RWPE2 (cell line): ENCODE measurements around the gene USP6NL.

ENCODE experiments used
- ATAC-seq: fragments of 200-7000 bp; cut with Tn5 transposase; 3 replicates; pipeline ENCODE4 v1.9.1; 2021; ENCODE audit warnings: low read depth
- DNase-seq: peaks from one replicate; pipeline ENCODE4 v3.0.0-alpha.2; 2020; ENCODE audit warnings: low spot score
- H3K27ac ChIP-seq: fragments of 450-650 bp; 2 replicates; pipeline ENCODE4 v1.5.1; 2017; ENCODE audit warnings: mild to moderate bottlenecking; ENCODE audit not compliant: poor library complexity, severe bottlenecking
- H3K27me3 ChIP-seq: fragments of 250-450 bp; sonication (Bioruptor Pico); 2 replicates; pipeline ENCODE4 v1.5.1; 2021; ENCODE audit warnings: mild to moderate bottlenecking, moderate library complexity; ENCODE audit not compliant: insufficient read depth, poor library complexity, severe bottlenecking
- H3K36me3 ChIP-seq: fragments of 250-450 bp; sonication (Bioruptor Pico); 2 replicates; pipeline ENCODE4 v1.5.1; 2020; ENCODE audit warnings: low read depth, mild to moderate bottlenecking, moderate library complexity
- H3K4me1 ChIP-seq: fragments of 250-450 bp; sonication (Bioruptor Pico); 2 replicates; pipeline ENCODE4 v1.5.1; 2021; ENCODE audit warnings: mild to moderate bottlenecking, moderate library complexity; ENCODE audit not compliant: insufficient read depth, poor library complexity, severe bottlenecking
- H3K4me3 ChIP-seq: fragments of 250-450 bp; sonication (Bioruptor Pico); 2 replicates; pipeline ENCODE4 v1.5.1; 2021; ENCODE audit warnings: mild to moderate bottlenecking, moderate library complexity; ENCODE audit not compliant: severe bottlenecking
- H3K9me3 ChIP-seq: fragments of 250-450 bp; sonication (Bioruptor Pico); 2 replicates; pipeline ENCODE4 v1.5.1; 2021; ENCODE audit warnings: mild to moderate bottlenecking, moderate library complexity; ENCODE audit not compliant: severe bottlenecking
- TF ChIP-seq, protein P1 (sequence below): fragments of 450-650 bp; IDR thresholded peaks from one replicate; pipeline ENCODE4 v1.5.1; 2017; ENCODE audit warnings: mild to moderate bottlenecking, moderate library complexity; ENCODE audit not compliant: poor library complexity, severe bottlenecking

Gene USP6NL

DNA sequence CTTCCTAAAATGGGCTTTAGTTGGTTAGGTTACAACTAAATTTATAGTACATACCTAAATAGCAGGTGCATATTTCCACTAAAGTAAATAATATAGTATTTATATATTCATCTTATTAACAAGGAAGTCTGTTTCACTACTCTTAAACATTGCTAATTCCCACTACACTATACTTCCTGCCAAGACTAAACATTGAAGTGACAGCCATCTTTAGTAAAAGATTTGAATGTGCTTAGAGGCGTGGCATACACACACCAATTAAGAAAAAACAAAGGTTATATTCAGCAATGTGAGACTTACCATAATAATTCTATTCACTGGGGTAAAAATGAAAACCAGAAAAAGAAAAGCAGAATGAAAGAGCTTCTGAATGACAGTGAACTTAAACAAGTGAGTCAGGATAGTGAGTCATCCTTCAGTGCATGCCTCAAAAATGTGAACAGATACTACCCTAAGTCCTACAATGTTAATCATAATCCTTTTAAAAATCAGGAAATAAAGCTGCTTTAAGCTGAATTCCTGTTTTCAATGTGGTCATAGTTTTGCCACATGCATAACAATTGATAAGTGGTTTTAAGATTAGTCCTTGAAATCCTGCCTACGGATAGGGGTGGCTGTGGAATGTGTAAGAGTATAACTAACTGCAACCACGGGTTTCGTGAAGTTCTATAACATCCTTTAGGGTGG lies 59.4 kb downstream of the USP6NL start:
- ATAC-seq (peak; percentile 94), DNase-seq (no peak)
- no peak overlapping the region for H3K4me3 ChIP-seq
- no peaks in the 10 kb centered on the region for H3K9me3 ChIP-seq
- H3K27me3 ChIP-seq, result no peaks in the 10 kb centered on the region
- H3K4me1 ChIP-seq, result peaks cover 17% of the 10 kb centered on the region
- H3K27ac ChIP-seq, result peak overlapping the region; percentile 78
- H3K36me3 ChIP-seq, result no peaks in the 10 kb centered on the region
- TF ChIP-seq, protein P1, sequence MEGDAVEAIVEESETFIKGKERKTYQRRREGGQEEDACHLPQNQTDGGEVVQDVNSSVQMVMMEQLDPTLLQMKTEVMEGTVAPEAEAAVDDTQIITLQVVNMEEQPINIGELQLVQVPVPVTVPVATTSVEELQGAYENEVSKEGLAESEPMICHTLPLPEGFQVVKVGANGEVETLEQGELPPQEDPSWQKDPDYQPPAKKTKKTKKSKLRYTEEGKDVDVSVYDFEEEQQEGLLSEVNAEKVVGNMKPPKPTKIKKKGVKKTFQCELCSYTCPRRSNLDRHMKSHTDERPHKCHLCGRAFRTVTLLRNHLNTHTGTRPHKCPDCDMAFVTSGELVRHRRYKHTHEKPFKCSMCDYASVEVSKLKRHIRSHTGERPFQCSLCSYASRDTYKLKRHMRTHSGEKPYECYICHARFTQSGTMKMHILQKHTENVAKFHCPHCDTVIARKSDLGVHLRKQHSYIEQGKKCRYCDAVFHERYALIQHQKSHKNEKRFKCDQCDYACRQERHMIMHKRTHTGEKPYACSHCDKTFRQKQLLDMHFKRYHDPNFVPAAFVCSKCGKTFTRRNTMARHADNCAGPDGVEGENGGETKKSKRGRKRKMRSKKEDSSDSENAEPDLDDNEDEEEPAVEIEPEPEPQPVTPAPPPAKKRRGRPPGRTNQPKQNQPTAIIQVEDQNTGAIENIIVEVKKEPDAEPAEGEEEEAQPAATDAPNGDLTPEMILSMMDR, result no peak

DNA sequence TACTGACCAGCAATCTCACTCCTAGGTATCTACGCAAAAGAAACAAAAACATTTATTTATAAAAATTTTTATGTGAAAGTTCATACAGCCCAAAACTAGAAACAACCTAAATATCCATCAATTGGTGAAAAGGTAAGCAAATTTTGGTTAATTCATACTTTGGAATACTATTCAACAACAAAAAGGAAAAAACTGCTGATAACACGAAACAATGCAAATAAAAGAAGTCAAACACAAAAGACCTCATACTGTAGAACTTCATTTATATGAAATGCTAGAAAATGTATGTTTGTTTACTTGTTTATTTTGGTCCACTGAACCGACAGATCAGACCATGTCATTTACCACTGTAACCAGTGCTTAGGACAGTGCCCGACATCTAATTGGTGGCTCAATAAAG lies 60.3 kb downstream of the USP6NL start:
- peak overlapping the region; percentile 78 for H3K27ac ChIP-seq
- DNase-seq (no peak), ATAC-seq (no peak)
- TF ChIP-seq, protein P1, result no peak
- H3K36me3 ChIP-seq, result no peaks in the 10 kb centered on the region
- H3K4me1 ChIP-seq, result peaks cover 24% of the 10 kb centered on the region
- no peaks in the 10 kb centered on the region for H3K9me3 ChIP-seq
- no peaks in the 10 kb centered on the region for H3K27me3 ChIP-seq
- no peak overlapping the region for H3K4me3 ChIP-seq

DNA sequence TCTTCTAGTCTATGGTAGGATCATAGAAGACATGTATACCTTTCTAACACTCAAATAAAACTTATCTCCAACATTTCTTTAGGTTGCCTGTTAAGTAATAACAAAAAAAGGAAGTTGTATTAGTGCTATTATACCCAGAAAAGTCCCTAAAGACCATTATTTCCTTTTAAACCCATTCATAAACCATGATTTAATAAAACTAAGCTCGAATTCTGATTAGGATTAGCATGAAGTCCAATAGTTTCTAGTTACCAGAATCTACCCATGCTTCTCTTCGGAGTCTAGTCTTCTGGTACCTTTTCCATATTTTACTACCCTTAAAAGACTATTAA lies 62.7 kb downstream of the USP6NL start:
- Histone ChIP-seq H3K27ac (no peak overlapping the region), H3K4me1 (peaks cover 24% of the 10 kb centered on the region), H3K4me3 (no peak overlapping the region), H3K27me3 (no peaks in the 10 kb centered on the region), H3K36me3 (no peaks in the 10 kb centered on the region), H3K9me3 (no peaks in the 10 kb centered on the region)
- DNase-seq, result no peak
- no peak for ATAC-seq
- TF ChIP-seq, protein P1, result no peak

DNA sequence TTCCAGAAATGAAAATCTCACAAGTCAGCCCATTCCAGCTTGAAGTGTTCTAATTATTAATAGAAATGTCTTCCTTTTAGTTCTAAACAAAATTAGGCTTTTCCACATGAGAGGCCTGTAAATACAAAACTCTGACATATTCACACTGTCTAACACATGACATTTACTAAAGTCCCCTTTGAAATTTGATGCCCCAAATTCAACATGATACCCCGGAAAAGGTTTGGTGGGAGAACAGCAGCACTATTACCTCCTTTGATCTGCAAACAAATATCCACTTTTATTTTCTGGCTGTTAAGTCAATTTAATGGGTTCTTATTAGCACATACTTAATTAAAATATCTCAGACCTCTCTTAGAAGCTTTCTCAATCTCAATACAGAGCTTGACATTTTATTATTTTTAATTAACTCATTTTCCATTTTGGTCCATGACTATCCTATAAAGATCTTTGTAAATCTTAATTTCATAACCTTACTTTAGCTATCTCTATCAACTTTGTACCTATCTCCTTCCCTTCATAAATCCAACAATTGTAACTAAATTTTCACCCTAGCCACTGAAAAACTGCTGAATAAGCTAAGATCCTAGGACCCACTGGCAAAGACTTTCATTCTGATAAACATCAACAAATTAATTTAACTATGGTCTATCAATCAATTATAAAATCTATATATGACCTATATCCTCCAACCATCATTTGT lies 63.2 kb downstream of the USP6NL start:
- Histone ChIP-seq H3K27ac (no peak overlapping the region), H3K9me3 (no peaks in the 10 kb centered on the region), H3K36me3 (no peaks in the 10 kb centered on the region), H3K27me3 (no peaks in the 10 kb centered on the region), H3K4me3 (no peak overlapping the region), H3K4me1 (peaks cover 24% of the 10 kb centered on the region)
- DNase-seq (no peak), ATAC-seq (no peak)
- TF ChIP-seq, protein P1, result no peak

DNA sequence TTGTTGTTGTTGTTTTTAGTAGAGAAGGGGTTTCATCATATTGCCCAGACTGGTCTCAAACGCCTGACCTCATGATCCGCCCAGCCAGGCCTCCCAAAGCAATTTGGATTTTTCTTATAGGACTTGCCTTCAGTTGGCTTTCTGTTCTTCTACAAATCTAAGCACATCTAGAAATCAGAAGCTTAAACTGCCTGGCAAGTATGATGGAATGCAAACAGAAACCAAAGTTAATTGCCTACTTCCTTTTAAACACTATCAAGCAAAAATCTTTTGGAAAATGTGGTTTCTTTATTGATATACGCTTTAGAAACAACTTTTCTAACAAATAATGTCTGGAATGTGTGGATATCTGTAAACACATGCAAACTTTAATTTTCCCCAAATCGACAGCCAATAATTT lies 64.9 kb downstream of the USP6NL start:
- no peak for DNase-seq

More for the DNA sequence above, 64.9 kb downstream of the USP6NL start:
- peaks cover 11% of the 10 kb centered on the region for H3K4me1 ChIP-seq
- no peak overlapping the region for H3K27ac ChIP-seq
- H3K4me3 ChIP-seq, result no peak overlapping the region
- no peaks in the 10 kb centered on the region for H3K36me3 ChIP-seq
- no peaks in the 10 kb centered on the region for H3K27me3 ChIP-seq
- TF ChIP-seq, protein P1, result no peak
- no peaks in the 10 kb centered on the region for H3K9me3 ChIP-seq
- ATAC-seq, result no peak
